M059J (cell line): Measurements from ENCODE around the gene ADCY9. TPM values are rescaled to one million over a fixed set of nuclear protein-coding genes. Genes with fewer than 3 reads are reported as not detected.
A peak's percentile ranks its signal among the peaks of the same experiment; 100 is the strongest.
"Not testable (repeated sequence)": the region's sequence is repeated elsewhere in the genome, so short reads cannot be mapped to it uniquely, and the experiment has no call there.

Experiments used
- DNase-seq: peaks from one replicate; pipeline ENCODE4 v3.0.0-alpha.2; 2012; ENCODE audit warnings: low read depth
- total RNA-seq: library from RNA; depleted of rRNA; stranded (reverse); fragments of >200 nt; shearing (Covaris generic); gene quantifications from 2 replicates; pipeline ENCODE4 v1.2.3, GENCODE V29; 2014

ADCY9 gene
- total RNA-seq, 1 experiment from 2014 or later: 18.1 TPM

- DNase-seq: peak; percentile 96
Observed at GRCh38 chr16:3950343-3951193, 165.7 kb downstream of the ADCY9 start.

- no peak for DNase-seq
Observed at GRCh38 chr16:3949946-3950342, 166.3 kb downstream of the ADCY9 start.

GRCh38 chr16:3949287-3949686 lies 167.0 kb downstream of the ADCY9 start:
- no peak for DNase-seq

- no peak for DNase-seq
Observed at GRCh38 chr16:3948378-3948995, 167.8 kb downstream of the ADCY9 start.

GRCh38 chr16:3946604-3947180 lies 169.6 kb downstream of the ADCY9 start:
- DNase-seq: no peak

GRCh38 chr16:3945751-3946603 lies 170.3 kb downstream of the ADCY9 start:
- DNase-seq: peak; percentile 99

GRCh38 chr16:3944457-3944856 lies 171.8 kb downstream of the ADCY9 start:
- not testable (repeated sequence) for DNase-seq

GRCh38 chr16:3942146-3942545 lies 174.1 kb downstream of the ADCY9 start:
- DNase-seq: not testable (repeated sequence)

GRCh38 chr16:3938843-3939624 lies 177.2 kb downstream of the ADCY9 start:
- DNase-seq: peak; percentile 90

GRCh38 chr16:3938471-3938842 lies 177.8 kb downstream of the ADCY9 start:
- DNase-seq: no peak

GRCh38 chr16:3937066-3937875 lies 179.0 kb downstream of the ADCY9 start:
- no peak for DNase-seq

GRCh38 chr16:3935921-3936320 lies 180.3 kb downstream of the ADCY9 start:
- no peak for DNase-seq

GRCh38 chr16:3934491-3935181 lies 181.6 kb downstream of the ADCY9 start:
- DNase-seq: no peak

- not testable (repeated sequence) for DNase-seq
Observed at GRCh38 chr16:3927147-3927546, 189.1 kb downstream of the ADCY9 start.

GRCh38 chr16:3924763-3925162 lies 191.5 kb downstream of the ADCY9 start:
- DNase-seq: no peak

GRCh38 chr16:3922241-3922640 lies 194.0 kb downstream of the ADCY9 start:
- DNase-seq: no peak

GRCh38 chr16:3920206-3920605 lies 196.0 kb downstream of the ADCY9 start:
- no peak for DNase-seq

GRCh38 chr16:3919413-3919812 lies 196.8 kb downstream of the ADCY9 start:
- no peak for DNase-seq

GRCh38 chr16:3915426-3916260 lies 200.6 kb downstream of the ADCY9 start:
- no peak for DNase-seq
